22Rv1 (cell line): ENCODE measurements around the gene SOWAHD.

Experiments used
- ZFX ChIP-seq: fragments of 450-650 bp; IDR thresholded peaks from 2 replicates; pipeline ENCODE4 v1.6.1; 2017; ENCODE audit warnings: antibody characterized with exemption, borderline replicate concordance
- TF ChIP-seq, protein P1 (sequence below): fragments of 450-650 bp; IDR thresholded peaks from 2 replicates; pipeline ENCODE4 v1.5.1; 2017; ENCODE audit warnings: mild to moderate bottlenecking

DNA sequence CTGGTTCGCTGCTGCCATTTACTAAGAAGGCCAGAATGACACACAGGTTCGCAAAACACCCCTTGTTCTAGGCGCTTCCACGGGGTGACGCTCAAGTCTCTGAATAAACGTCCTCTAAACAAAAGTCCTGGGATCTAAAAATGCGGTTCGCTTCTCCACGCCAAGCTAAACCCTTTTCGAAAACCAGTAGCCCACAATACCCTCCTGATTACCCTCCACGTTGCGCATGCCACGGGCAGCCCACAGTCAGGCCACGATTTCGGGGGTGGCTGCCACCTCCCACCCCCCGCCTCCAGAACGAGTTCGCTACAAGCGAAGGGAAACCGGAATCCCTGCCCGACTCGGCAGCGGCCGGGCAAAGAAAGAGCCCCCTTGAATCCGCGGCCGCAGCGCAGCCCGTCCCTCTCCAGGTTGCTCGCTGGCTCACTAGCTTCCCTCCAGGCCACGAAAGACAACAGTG, 32.6 kb downstream of the SOWAHD start:
- TF ChIP-seq, protein P1, sequence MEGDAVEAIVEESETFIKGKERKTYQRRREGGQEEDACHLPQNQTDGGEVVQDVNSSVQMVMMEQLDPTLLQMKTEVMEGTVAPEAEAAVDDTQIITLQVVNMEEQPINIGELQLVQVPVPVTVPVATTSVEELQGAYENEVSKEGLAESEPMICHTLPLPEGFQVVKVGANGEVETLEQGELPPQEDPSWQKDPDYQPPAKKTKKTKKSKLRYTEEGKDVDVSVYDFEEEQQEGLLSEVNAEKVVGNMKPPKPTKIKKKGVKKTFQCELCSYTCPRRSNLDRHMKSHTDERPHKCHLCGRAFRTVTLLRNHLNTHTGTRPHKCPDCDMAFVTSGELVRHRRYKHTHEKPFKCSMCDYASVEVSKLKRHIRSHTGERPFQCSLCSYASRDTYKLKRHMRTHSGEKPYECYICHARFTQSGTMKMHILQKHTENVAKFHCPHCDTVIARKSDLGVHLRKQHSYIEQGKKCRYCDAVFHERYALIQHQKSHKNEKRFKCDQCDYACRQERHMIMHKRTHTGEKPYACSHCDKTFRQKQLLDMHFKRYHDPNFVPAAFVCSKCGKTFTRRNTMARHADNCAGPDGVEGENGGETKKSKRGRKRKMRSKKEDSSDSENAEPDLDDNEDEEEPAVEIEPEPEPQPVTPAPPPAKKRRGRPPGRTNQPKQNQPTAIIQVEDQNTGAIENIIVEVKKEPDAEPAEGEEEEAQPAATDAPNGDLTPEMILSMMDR: no peak
- no peak for TF ChIP-seq ZFX
